Thoracic aorta (tissue), 2 donors: ENCODE measurements around the gene NECTIN4. TPM values are rescaled to one million over a fixed set of nuclear protein-coding genes. Genes with fewer than 3 reads are reported as not detected.
A peak's percentile ranks its signal among the peaks of the same experiment; 100 is the strongest.

ENCODE experiments used
- ATAC-seq: fragments of 150-250 bp; one replicate; pipeline ENCODE4 v1.8.0; 2017; ENCODE audit warnings: low read depth; ENCODE audit not compliant: insufficient number of reproducible peaks, low FRiP score
- DNase-seq: peaks from one replicate; pipeline ENCODE4 v3.0.0-alpha.2; 2020; ENCODE audit warnings: low spot score
- H3K27ac ChIP-seq, 2 donors: fragments of 200-600 bp; sonication (generic); 1 replicate in 1 of 2; 2 replicates in 1 of 2; pipeline ENCODE4 v1.5.1; 2016; ENCODE audit warnings: mild to moderate bottlenecking in 2 of 2, moderate library complexity in 2 of 2
- H3K27me3 ChIP-seq: fragments of 200-600 bp; sonication (generic); replicated peaks from 2 replicates; pipeline ENCODE4 v1.6.0; 2016; ENCODE audit warnings: mild to moderate bottlenecking; ENCODE audit not compliant: insufficient read depth
- H3K36me3 ChIP-seq: fragments of 200-600 bp; sonication (generic); one replicate; pipeline ENCODE4 v1.5.1; 2016
- H3K4me1 ChIP-seq, 2 donors: fragments of 200-600 bp; sonication (generic); 1 replicate in 1 of 2; 2 replicates in 1 of 2; pipeline versions ENCODE4 v1.5.1 to v1.6.0; 2016; ENCODE audit warnings: low read depth in 2 of 2, mild to moderate bottlenecking in 1 of 2; ENCODE audit not compliant: control insufficient read depth in 1 of 2
- H3K4me3 ChIP-seq: fragments of 200-600 bp; sonication (generic); 2 replicates; pipeline ENCODE4 v1.5.1; 2016; ENCODE audit warnings: mild to moderate bottlenecking
- H3K9me3 ChIP-seq: fragments of 200-600 bp; sonication (generic); 2 replicates; pipeline ENCODE4 v1.5.1; 2016
- total RNA-seq, 2 donors: library from RNA; depleted of rRNA; stranded (reverse); fragments of >200 nt; gene quantifications; one replicate each; pipeline versions ENCODE4 v1.1.0 to v1.2.3, GENCODE V29; 2016
- TF ChIP-seq, protein P1 (sequence below): fragments of 200-600 bp; sonication (generic); IDR thresholded peaks from one replicate; pipeline ENCODE4 v1.5.1; 2019; ENCODE audit warnings: antibody characterized with exemption

Gene NECTIN4
- under 1 TPM in 1 of 2 donors, not detected in 1; 0.14 TPM for total RNA-seq

GRCh38 chr1:161089251-161089924, at the start of gene NECTIN4:
Gene NECTIN4, minus strand, starts transcription at chr1:161089558. Its CDS starts 262 bp downstream, at chr1:161089296.
- H3K27ac ChIP-seq: no peak within 1 kb of the TSS
- no peaks in the 10 kb centered on the region for H3K36me3 ChIP-seq
- no peaks in the 10 kb centered on the region for H3K27me3 ChIP-seq
- ATAC-seq: no peak
- H3K4me3 ChIP-seq: no peak within 1 kb of the TSS
- no peaks in the 10 kb centered on the region for H3K4me1 ChIP-seq
- TF ChIP-seq, protein P1, sequence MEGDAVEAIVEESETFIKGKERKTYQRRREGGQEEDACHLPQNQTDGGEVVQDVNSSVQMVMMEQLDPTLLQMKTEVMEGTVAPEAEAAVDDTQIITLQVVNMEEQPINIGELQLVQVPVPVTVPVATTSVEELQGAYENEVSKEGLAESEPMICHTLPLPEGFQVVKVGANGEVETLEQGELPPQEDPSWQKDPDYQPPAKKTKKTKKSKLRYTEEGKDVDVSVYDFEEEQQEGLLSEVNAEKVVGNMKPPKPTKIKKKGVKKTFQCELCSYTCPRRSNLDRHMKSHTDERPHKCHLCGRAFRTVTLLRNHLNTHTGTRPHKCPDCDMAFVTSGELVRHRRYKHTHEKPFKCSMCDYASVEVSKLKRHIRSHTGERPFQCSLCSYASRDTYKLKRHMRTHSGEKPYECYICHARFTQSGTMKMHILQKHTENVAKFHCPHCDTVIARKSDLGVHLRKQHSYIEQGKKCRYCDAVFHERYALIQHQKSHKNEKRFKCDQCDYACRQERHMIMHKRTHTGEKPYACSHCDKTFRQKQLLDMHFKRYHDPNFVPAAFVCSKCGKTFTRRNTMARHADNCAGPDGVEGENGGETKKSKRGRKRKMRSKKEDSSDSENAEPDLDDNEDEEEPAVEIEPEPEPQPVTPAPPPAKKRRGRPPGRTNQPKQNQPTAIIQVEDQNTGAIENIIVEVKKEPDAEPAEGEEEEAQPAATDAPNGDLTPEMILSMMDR: no peak
- no peaks in the 10 kb centered on the region for H3K9me3 ChIP-seq
- DNase-seq: no peak

GRCh38 chr1:161138431-161138830, 49.1 kb upstream of the NECTIN4 start:
- H3K4me3 ChIP-seq: no peak overlapping the region
- H3K4me1 ChIP-seq: peaks cover 5 to 10% of the 10 kb centered on the region in 2 donors
- H3K36me3 ChIP-seq: no peaks in the 10 kb centered on the region
- TF ChIP-seq, protein P1: no peak
- H3K27ac ChIP-seq: no peak overlapping the region
- no peak for ATAC-seq
- DNase-seq: no peak
- no peaks in the 10 kb centered on the region for H3K9me3 ChIP-seq
- H3K27me3 ChIP-seq: no peaks in the 10 kb centered on the region

DNA sequence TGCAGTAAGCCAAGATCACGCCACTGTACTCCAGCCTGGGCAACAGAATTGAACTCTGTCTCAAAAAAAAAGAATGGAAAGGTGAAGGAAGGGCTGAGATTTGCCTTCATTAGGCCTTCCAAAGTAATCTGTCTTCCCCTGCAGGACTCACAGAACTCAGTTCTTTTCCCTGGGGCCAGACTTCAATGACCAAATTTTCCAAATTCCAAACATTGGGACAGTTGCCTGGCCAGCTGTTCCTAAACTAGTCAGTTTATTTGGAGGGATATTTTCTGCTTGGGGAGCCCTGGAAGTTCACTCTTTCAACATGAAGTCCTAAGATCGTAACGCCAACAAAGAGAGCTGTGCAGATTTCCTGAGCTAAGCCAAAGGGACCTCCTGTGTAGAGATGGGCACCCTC, 48.5 kb upstream of the NECTIN4 start:
- TF ChIP-seq, protein P1: no peak
- Histone ChIP-seq H3K4me1 (peaks cover 5 to 11% of the 10 kb centered on the region in 2 donors), H3K9me3 (no peaks in the 10 kb centered on the region), H3K4me3 (no peak overlapping the region), H3K27me3 (no peaks in the 10 kb centered on the region), H3K36me3 (no peaks in the 10 kb centered on the region), H3K27ac (no peak overlapping the region)
- ATAC-seq (no peak), DNase-seq (no peak)

GRCh38 chr1:161133220-161133740, 43.9 kb upstream of the NECTIN4 start:
- peaks cover 15 to 40% of the 10 kb centered on the region in 2 donors for H3K4me1 ChIP-seq
- peak overlapping the region; percentile 81 for H3K4me3 ChIP-seq
- H3K9me3 ChIP-seq: no peaks in the 10 kb centered on the region
- H3K36me3 ChIP-seq: peaks cover 7% of the 10 kb centered on the region
- DNase-seq (no peak), ATAC-seq (no peak)
- H3K27ac ChIP-seq: peak overlapping the region; percentile 96 to 98
- no peaks in the 10 kb centered on the region for H3K27me3 ChIP-seq
- TF ChIP-seq, protein P1: no peak

DNA sequence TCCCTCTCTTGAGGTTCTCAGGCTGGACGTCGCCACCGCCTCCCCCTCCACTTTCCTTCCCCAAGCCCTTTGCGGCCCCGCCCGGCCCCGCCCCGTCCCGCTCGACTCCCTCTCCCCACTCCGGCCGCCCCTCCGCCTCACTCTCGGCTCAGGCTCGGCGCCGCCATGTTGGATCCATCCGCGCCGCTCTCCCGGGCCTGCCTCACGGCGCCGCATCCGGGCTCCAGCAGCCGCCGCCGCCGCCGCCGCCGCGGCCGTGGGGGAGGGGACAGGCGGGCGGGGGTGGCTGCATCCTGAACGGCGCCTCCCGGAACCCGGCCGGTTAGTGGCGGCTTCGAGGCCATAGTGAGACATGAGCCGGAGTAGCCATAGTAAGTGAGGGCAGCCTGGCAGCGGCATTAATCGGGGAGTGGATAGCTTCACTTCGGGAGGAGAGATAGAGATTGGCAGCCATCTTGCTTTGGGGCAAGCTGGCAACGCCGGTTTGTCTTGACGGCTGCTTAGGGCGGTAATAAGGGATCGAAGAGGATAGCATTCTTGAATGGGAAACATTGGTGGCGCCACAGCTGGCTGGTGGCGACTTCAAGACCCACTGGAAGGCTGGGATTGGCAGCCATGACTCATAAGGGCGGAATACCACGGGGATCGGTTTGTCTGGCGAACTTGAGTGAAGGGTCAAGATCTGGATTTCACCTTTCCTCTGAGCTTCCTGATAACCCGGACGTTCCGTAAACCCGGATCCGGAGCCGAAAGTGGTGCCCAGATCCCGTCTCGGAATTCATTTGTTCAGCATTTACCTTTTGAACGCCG, 43.3 kb upstream of the NECTIN4 start, which contains the start of gene DEDD:
Gene DEDD (minus strand): TSS at position 258 of the 810 bp plus-strand sequence. CDS start 8,205 bp downstream, outside the sequence.
- Histone ChIP-seq H3K9me3 (no peaks in the 10 kb centered on the region), H3K36me3 (peaks cover 11% of the 10 kb centered on the region), H3K27me3 (no peaks in the 10 kb centered on the region), H3K4me1 (peaks cover 15 to 47% of the 10 kb centered on the region in 2 donors), H3K4me3 (peak within 1 kb of the TSS; percentile 81), H3K27ac (peak within 1 kb of the TSS; percentile 96 to 98)
- TF ChIP-seq, protein P1: no peak
- ATAC-seq (peak; percentile 93), DNase-seq (peak; percentile 91)
